HG03064 (cell line): ENCODE measurements around the gene ASCC2.
"Not testable (repeated sequence)": the region's sequence is repeated elsewhere in the genome, so short reads cannot be mapped to it uniquely, and the experiment has no call there.

Experiments used
- ATAC-seq: cut with Tn5 transposase; IDR thresholded peaks from one replicate; pipeline ENCODE4 v1.9.1; 2021; ENCODE audit warnings: low read depth; ENCODE audit not compliant: unreplicated experiment

The ASCC2 gene

GRCh38 chr22:29762263-29762662 lies 75.8 kb downstream of the ASCC2 start:
- no peak for ATAC-seq

DNA sequence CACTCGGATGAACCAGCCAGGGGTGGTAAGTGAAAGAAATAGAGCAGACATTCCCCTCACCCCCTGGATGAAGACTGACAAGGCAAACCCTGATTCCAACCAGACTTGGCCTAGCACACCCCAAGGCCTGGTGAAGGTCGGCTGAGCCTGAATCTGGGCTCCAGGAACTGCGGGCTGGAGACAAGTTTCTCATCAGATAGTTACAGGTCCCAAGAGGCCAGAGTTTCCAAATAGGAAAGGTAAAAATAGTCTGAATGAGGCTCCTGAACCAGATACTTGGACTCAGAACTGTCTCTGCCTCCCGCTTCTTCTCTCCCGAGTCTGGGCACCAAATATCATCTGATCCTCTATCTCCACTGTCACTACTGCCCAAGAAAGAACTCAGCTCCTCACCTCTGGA lies 79.1 kb downstream of the ASCC2 start:
- ATAC-seq: no peak

- no peak for ATAC-seq
These were observed 79.9 kb downstream of the ASCC2 start for GRCh38 chr22:29758068-29758622.

GRCh38 chr22:29757096-29757495 lies 81.0 kb downstream of the ASCC2 start:
- no peak for ATAC-seq

- no peak for ATAC-seq
These were observed 81.7 kb downstream of the ASCC2 start for GRCh38 chr22:29756341-29756740.

DNA sequence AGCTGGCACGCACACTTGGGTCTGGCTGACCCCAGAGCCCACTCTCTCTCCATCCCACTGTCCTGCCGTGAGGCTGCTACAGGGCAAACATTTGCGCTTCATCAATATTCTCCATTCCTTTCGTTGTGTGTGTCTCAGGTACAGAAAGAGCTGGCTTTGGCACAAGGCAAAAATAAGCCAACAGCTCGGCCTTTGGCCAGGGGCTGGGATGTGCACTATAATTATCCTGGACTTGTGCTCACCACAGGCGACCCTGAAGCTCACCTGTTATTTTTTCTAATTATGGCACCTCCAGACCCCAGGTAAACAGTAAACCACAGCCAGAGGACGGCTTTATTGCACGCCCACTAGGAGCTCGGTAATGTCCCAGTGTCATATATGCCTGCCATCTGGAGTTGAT lies 82.2 kb downstream of the ASCC2 start:
- ATAC-seq: no peak

DNA sequence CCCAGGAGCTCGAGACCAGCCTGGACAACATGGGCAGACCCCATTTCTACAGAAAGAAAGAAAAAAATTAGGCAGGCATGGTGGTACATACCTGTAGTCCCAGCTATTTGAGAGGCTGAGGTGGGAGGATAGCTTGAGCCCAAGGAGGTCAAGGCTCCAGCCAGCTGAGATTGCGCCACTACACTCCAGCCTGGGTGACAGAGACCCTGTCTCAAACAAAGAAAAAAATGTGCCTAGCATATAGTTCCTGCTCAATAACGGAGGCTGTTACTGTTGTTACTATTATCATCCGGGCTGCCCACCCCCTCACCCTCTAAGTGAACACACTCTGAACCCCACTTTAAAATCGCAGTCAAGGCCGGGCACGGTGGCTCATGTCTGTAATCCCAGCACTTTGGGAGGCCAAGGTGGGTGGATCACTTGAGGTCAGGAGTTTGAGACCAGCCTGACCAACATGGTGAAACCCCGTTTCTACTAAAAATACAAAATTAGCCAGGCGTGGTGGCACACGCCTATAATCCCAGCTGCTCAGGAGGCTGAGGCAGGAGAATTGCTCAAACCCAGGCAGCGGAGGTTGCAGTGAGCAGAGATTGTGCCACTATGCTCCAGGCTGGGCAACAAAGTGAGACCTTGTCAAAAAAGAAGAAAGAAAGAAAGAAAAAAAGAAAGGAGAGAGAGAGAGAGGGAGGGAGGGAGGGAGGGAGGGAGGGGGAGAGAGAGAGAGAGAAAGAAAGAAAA lies 83.2 kb downstream of the ASCC2 start:
- not testable (repeated sequence) for ATAC-seq

- no peak for ATAC-seq
These were observed 84.0 kb downstream of the ASCC2 start for GRCh38 chr22:29753808-29754657.

GRCh38 chr22:29751669-29752068 lies 86.4 kb downstream of the ASCC2 start:
- ATAC-seq: no peak

- ATAC-seq: no peak
These were observed 87.2 kb downstream of the ASCC2 start for GRCh38 chr22:29750559-29751538.

GRCh38 chr22:29750029-29750428 lies 88.0 kb downstream of the ASCC2 start:
- ATAC-seq: no peak

DNA sequence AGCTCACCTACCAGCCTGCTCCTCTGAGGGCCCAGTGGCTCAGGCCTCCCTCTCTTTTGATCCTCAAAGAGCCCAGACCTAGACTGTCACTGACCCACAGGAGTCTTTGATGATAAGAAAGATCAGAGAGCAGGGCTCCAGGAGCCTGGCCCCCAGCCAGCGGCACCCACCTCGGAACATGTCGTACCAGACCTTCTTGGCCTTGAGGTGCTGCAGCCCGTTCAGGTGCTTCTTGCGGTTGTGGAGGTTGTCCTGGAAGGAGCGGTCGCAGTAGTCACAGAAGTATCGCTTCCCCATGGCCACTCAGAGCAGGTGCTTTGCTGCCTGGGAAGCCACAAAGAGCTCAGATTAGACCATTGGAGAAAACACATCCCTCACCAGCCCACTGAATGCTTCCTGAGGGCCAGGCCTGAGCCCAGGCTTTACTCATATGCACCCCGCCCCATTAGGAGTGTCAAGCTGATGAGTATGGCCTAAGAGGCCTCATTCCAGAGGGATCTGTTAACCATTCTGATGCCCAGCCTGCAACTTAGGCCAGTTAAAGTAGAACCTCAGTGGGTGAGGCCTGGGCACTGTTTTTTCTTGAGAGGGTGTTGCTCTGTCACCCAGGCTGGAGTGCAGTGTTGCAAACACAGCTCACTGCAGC lies 89.7 kb downstream of the ASCC2 start:
- ATAC-seq: no peak

DNA sequence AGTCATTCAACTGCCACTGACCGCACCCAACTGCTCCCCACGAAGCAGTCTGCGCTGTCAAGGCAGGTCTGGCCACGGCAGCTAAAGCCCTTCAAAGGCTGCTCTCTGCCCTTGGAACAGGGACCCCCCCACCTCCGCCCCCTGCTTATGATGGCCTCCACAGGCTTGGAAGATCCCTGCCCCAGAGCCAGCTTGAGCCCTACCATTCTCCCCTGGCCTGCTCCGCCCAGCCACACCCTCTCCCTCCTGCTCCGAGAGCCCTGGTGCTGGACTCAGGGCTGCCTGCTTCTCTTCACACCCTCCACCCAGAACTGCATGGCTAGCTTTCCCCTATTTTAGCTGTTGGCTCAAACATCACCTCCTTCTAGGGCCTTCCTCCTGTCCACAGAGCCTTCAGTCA lies 90.2 kb downstream of the ASCC2 start:
- no peak for ATAC-seq

DNA sequence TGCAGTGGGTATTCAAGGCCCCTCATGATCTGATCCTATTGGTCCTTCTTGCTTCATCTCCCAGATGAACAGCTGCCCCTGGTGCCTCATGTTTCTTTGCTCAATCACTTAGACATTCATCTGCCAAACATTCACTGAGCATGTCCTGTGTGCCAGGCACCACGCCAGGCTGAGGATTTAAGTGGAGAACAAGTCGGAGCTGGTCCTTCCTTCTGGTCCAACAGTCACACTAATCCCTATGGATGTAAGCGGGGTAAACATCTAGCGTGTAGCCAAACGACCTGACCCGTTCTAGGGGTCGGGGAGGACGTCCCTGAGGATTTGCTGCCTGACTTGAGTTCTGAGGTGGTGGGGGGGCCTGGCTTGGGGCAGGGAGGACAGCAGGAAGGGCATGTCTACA lies 93.2 kb downstream of the ASCC2 start:
- ATAC-seq: no peak

- ATAC-seq: no peak
These were observed 95.7 kb downstream of the ASCC2 start for GRCh38 chr22:29742326-29742725.

DNA sequence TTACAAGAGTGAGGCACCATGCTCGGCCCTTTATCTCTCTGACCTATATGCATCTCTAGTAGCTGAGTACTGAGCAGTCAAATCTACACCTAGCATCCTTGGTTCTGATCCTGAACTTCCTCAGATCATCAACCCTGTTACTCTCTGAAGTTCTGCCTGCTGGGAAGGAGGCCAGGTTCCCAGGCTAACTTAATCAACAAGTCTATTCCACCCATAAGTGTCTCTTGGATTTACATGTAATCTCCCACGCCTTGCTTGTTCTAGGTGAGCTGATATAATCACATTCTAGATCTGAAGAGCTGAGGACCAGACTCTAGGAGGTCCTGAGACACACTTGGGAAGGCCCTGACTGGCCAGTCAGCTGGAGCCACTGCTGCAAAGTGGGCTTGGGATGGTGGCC lies 96.1 kb downstream of the ASCC2 start:
- ATAC-seq: no peak

- ATAC-seq: no peak
These were observed 97.9 kb downstream of the ASCC2 start for GRCh38 chr22:29740216-29740615.

GRCh38 chr22:29739346-29739875 lies 98.7 kb downstream of the ASCC2 start:
- no peak for ATAC-seq
